A549 (cell line): ENCODE data around the gene KIF5A. TPM values are rescaled to one million over a fixed set of nuclear protein-coding genes. Genes with fewer than 3 reads are reported as not detected.
"Not testable (repeated sequence)": the region's sequence is repeated elsewhere in the genome, so short reads cannot be mapped to it uniquely, and the experiment has no call there.

Experiments used
- ATAC-seq, 2 experiments: fragments of 200-7000 bp in 1 of 2; fragments of >200 bp in 1 of 2; cut with Nextera tagmentation in 1 of 2; cut with Tn5 transposase in 1 of 2; 3 replicates each; pipeline versions ENCODE4 v1.8.0 to v1.9.1; 2018 to 2020; ENCODE audit warnings: mild to moderate bottlenecking in 1 of 2, moderate library complexity in 1 of 2
- CTCF ChIA-PET: fragments of 300-600 bp; sonication (Branson Sonifier 250); formaldehyde crosslinking; extraction: SDS; loops from one replicate; lab custom pipeline; 2021; ENCODE audit warnings: antibody characterized with exemption, inconsistent platforms; lab: Yijun Ruan, JAX
- POLR2A ChIA-PET: fragments of 350-600 bp; formaldehyde crosslinking; extraction: SDS; loops from one replicate; lab custom pipeline; 2021; ENCODE audit warnings: antibody characterized with exemption, inconsistent platforms; lab: Yijun Ruan, JAX
- DNase-seq, 2 experiments: peaks; one replicate each; pipeline versions ENCODE4 v3.0.0 to v3.0.0-alpha.2; 2011 to 2016; ENCODE audit warnings: low read depth in 1 of 2, low spot score in 1 of 2
- FAIRE-seq: peaks from 2 replicates; lab custom pipeline; 2011; peaks lifted over from hg19 to GRCh38; lab: Jason Lieb, UNC
- H3K27ac ChIP-seq, 2 experiments: fragments of >200 bp; sonication (Bioruptor Twin); formaldehyde crosslinking; 3 replicates each; pipeline ENCODE4 v1.5.1; 2016 to 2017
- H3K4me1 ChIP-seq: fragments of >200 bp; sonication (Bioruptor Twin); formaldehyde crosslinking; 3 replicates; pipeline ENCODE4 v1.6.1; 2016
- H3K4me2 ChIP-seq: fragments of >200 bp; sonication (Bioruptor Twin); formaldehyde crosslinking; 3 replicates; pipeline ENCODE4 v1.6.1; 2016
- H3K4me3 ChIP-seq: fragments of >200 bp; sonication (Bioruptor Twin); formaldehyde crosslinking; 3 replicates; pipeline ENCODE4 v1.5.1; 2016
- H3K9me3 ChIP-seq: fragments of >200 bp; sonication (Bioruptor Twin); formaldehyde crosslinking; 3 replicates; pipeline ENCODE4 v1.6.1; 2016
- ATOH8 ChIP-seq: fragments of 250-450 bp; sonication (Bioruptor Pico); IDR thresholded peaks from 2 replicates; pipeline ENCODE4 v1.5.0; 2020; ENCODE audit warnings: low read depth, mild to moderate bottlenecking, moderate library complexity
- CBX8 ChIP-seq: fragments of 200-600 bp; sonication (generic); IDR thresholded peaks from 2 replicates; pipeline ENCODE4 v1.6.1; 2016
- CTCF ChIP-seq: fragments of >200 bp; sonication (Bioruptor Twin); formaldehyde crosslinking; IDR thresholded peaks from 3 replicates; pipeline ENCODE4 v1.5.1; 2016
- EHF ChIP-seq: fragments of 250-450 bp; sonication (Bioruptor Pico); IDR thresholded peaks from 2 replicates; pipeline ENCODE4 v1.5.0; 2020; ENCODE audit warnings: mild to moderate bottlenecking
- ELK1 ChIP-seq: fragments of 150-350 bp; IDR thresholded peaks from 2 replicates; pipeline ENCODE4 v1.6.1; 2014; ENCODE audit warnings: low read depth, mild to moderate bottlenecking, low read length
- FOSB ChIP-seq: fragments of 250-450 bp; sonication (Bioruptor Pico); IDR thresholded peaks from 2 replicates; pipeline ENCODE4 v1.5.0; 2020; ENCODE audit warnings: mild to moderate bottlenecking, moderate library complexity
- HOXB13 ChIP-seq: fragments of 250-450 bp; sonication (Bioruptor Pico); IDR thresholded peaks from 2 replicates; pipeline ENCODE4 v1.5.0; 2020; ENCODE audit warnings: low read depth, mild to moderate bottlenecking, moderate library complexity
- KDM5A ChIP-seq: fragments of 200-600 bp; sonication (generic); IDR thresholded peaks from 2 replicates; pipeline ENCODE4 v1.6.1; 2016; ENCODE audit warnings: antibody characterized with exemption, mild to moderate bottlenecking
- MAX ChIP-seq: IDR thresholded peaks from 2 replicates; pipeline ENCODE4 v1.6.1; 2012
- MYC ChIP-seq: IDR thresholded peaks from 2 replicates; pipeline ENCODE4 v1.6.1; 2012; ENCODE audit warnings: mild to moderate bottlenecking, inconsistent platforms, low read length, improper control_type of control experiment, borderline replicate concordance
- NR3C1 ChIP-seq: fragments of >200 bp; sonication (Bioruptor Twin); formaldehyde crosslinking; IDR thresholded peaks from 3 replicates; pipeline ENCODE4 v1.6.1; 2017
- PBX3 ChIP-seq: IDR thresholded peaks from 2 replicates; pipeline ENCODE4 v1.6.1; 2012
- POLR2AphosphoS2 ChIP-seq: conservative IDR thresholded peaks from 2 replicates; pipeline ENCODE4 v1.6.1; 2012; ENCODE audit warnings: low read length, improper control_type of control experiment, inconsistent platforms
- RAD21 ChIP-seq, 2 experiments: fragments of >200 bp in 1 of 2; sonication (Bioruptor Twin) in 1 of 2; formaldehyde crosslinking in 1 of 2; IDR thresholded peaks in 1 of 2; conservative IDR thresholded peaks in 1 of 2; 2 replicates in 1 of 2; 3 replicates in 1 of 2; pipeline ENCODE4 v1.6.1; 2012 to 2018; ENCODE audit warnings: inconsistent platforms in 1 of 2
- REST ChIP-seq: fragments of 200-600 bp; sonication (generic); IDR thresholded peaks from 2 replicates; pipeline ENCODE4 v1.6.1; 2016; ENCODE audit warnings: antibody characterized with exemption, mild to moderate bottlenecking, moderate library complexity
- SREBF2 ChIP-seq: fragments of 450-650 bp; IDR thresholded peaks from 2 replicates; pipeline ENCODE4 v1.6.1; 2014; ENCODE audit warnings: mild to moderate bottlenecking, moderate library complexity
- TFCP2L1 ChIP-seq: fragments of 250-450 bp; sonication (Bioruptor Pico); IDR thresholded peaks from 2 replicates; pipeline ENCODE4 v1.5.0; 2021; ENCODE audit warnings: mild to moderate bottlenecking
- ZFP36 ChIP-seq: fragments of 450-650 bp; IDR thresholded peaks from 2 replicates; pipeline ENCODE4 v1.6.1; 2014; ENCODE audit warnings: borderline replicate concordance; ENCODE audit not compliant: partially characterized antibody
- WGBS: methylation state at CpG from one replicate; pipeline ENCODE4 v1.1.6; 2017; ENCODE audit errors: missing lambda C conversion rate; 5-methylcytosine and 5-hydroxymethylcytosine counted together
- polyA plus RNA-seq, 4 experiments: library from polyadenylated mRNA; depleted of rRNA in 3 of 4; stranded (reverse); fragments of >200 nt; fragmentation: RNase III in 1 of 4; extraction: RNeasy Plus Mini Kit Qiagen cat#74134 plus additional on column Dnase treatment in 1 of 4; gene quantifications; 2 replicates in 3 of 4; 3 replicates in 1 of 4; pipeline ENCODE4 v1.2.3, GENCODE V29; 2011 to 2017

KIF5A gene
- polyA plus RNA-seq, 2 of the 4 experiments (the other 2 are of a cell fraction), result 0.61 to 0.89 TPM

GRCh38 chr12:57512665-57513064 is 37.2 kb upstream of the KIF5A start:
- TF ChIP-seq SREBF2, result no peak
- no peak for TF ChIP-seq KDM5A
- TF ChIP-seq POLR2AphosphoS2, result 0 out of 2 replicates have a peak, but pooled peaks have one; percentile 40
- no peak for TF ChIP-seq PBX3
- CTCF ChIA-PET, result interaction anchor here (1.3 to 2.1 kb wide), 2 partner anchors 10 to 53 kb away, joined by 3 to 11 read pairs; no protein-coding TSS in a partner anchor
- no peaks in the 10 kb centered on the region for H3K9me3 ChIP-seq
- H3K4me3 ChIP-seq, result no peak overlapping the region
- no peak for DNase-seq
- POLR2A ChIA-PET, result interaction anchor here (0.8 kb wide), 1 partner anchor 8 kb away, joined by 3 read pairs; the partner anchor contains the start of gene DDIT3
- ATAC-seq, result peak in 1 of 2 experiments; percentile 5; a peak in 1 of 6 replicates
- WGBS, result 92% methylated on average over 6 of the region's 6 CpGs
- FAIRE-seq, result no peak
- H3K27ac ChIP-seq, result no peak overlapping the region
- no peak overlapping the region for H3K4me2 ChIP-seq
- peaks cover 13% of the 10 kb centered on the region for H3K4me1 ChIP-seq

- Histone ChIP-seq H3K4me2 (no peak overlapping the region), H3K27ac (no peak overlapping the region), H3K9me3 (no peaks in the 10 kb centered on the region), H3K4me3 (no peak overlapping the region), H3K4me1 (peaks cover 19% of the 10 kb centered on the region)
- ChIA-PET CTCF (interaction anchor here (1.3 to 1.7 kb wide), 2 partner anchors 51 to 54 kb away, joined by 3 to 6 read pairs; no protein-coding TSS in a partner anchor), POLR2A (no interaction called here)
- DNase-seq (no peak), FAIRE-seq (no peak), ATAC-seq (no peak)
- 97% methylated on average over 5 of the region's 5 CpGs for WGBS
- no peak for TF ChIP-seq HOXB13 (CRISPR knock-in tag)
- TF ChIP-seq FOSB (CRISPR knock-in tag), result no peak
- TF ChIP-seq SREBF2, result no peak
- TF ChIP-seq RAD21 (conservative IDR thresholded peaks at IDR 0.05 in 1 of 2, IDR thresholded peaks at IDR 0.05 in 1 of 2), result no peak
- no peak for TF ChIP-seq CBX8
- no peak for TF ChIP-seq ZFP36
- TF ChIP-seq PBX3, result no peak
- TF ChIP-seq EHF, result no peak
- TF ChIP-seq NR3C1, result no peak
- TF ChIP-seq TFCP2L1, result no peak
- no peak for TF ChIP-seq REST
- no peak for TF ChIP-seq MAX
- no peak for TF ChIP-seq CTCF
- TF ChIP-seq ATOH8 (CRISPR knock-in tag), result no peak
- TF ChIP-seq MYC, result no peak
- TF ChIP-seq ELK1, result no peak
These were observed 36.6 kb upstream of the KIF5A start for GRCh38 chr12:57513266-57513665.

- H3K9me3 ChIP-seq, H3K4me2 ChIP-seq, ATAC-seq, FAIRE-seq, H3K27ac ChIP-seq, H3K4me3 ChIP-seq, DNase-seq, POLR2A ChIA-PET: not testable (repeated sequence)
- H3K4me1 ChIP-seq, result peaks cover 23% of the 10 kb centered on the region
- 98% methylated on average over 6 of the region's 6 CpGs for WGBS
- CTCF ChIA-PET, result interaction anchor here (0.7 to 1.7 kb wide), 4 partner anchors 16 to 55 kb away, joined by 3 to 6 read pairs (median 4); no protein-coding TSS in a partner anchor
These were observed 36.2 kb upstream of the KIF5A start for GRCh38 chr12:57513677-57514076.

GRCh38 chr12:57514246-57514645 is 35.6 kb upstream of the KIF5A start:
- H3K4me3 ChIP-seq, H3K4me2 ChIP-seq, DNase-seq, FAIRE-seq, H3K27ac ChIP-seq, POLR2A ChIA-PET, ATAC-seq, H3K9me3 ChIP-seq: not testable (repeated sequence)
- H3K4me1 ChIP-seq, result peaks cover 27% of the 10 kb centered on the region
- CTCF ChIA-PET, result interaction anchor here (0.7 to 3.0 kb wide), 6 partner anchors 9 to 55 kb away, joined by 3 to 15 read pairs (median 6); no protein-coding TSS in a partner anchor
- WGBS, result 89% methylated on average over 9 of the region's 9 CpGs
